ENCODE measurements around the gene COLQ. TPM values are rescaled to one million over a fixed set of nuclear protein-coding genes. Genes with fewer than 3 reads are reported as not detected.

Gene COLQ
- 10 to 100 TPM in 1 of 6 donors, 1 to 10 TPM in 5; 1.1 to 34.6 (median 2.6) TPM for total RNA-seq

GRCh38 chr3:15521573-15521965 lies at the start of gene COLQ:
COLQ (minus strand) TSS chr3:15521706; CDS start chr3:15521625, 81 bp downstream.
- Histone ChIP-seq H3K27ac (no peak within 1 kb of the TSS), H3K4me3 (no peak within 1 kb of the TSS), H3K4me1 (peaks cover 0 to 12% (median 8%) of the 10 kb centered on the region in 4 donors), H3K27me3 (no peaks in the 10 kb centered on the region), H3K36me3 (no peaks in the 10 kb centered on the region), H3K9me3 (no peaks in the 10 kb centered on the region)
- no peak for TF ChIP-seq CTCF (IDR thresholded peaks at IDR 0.05)
- no peak for TF ChIP-seq POLR2A (IDR thresholded peaks at IDR 0.05)
- no peak for TF ChIP-seq EP300 (IDR thresholded peaks at IDR 0.05)
- no peak for DNase-seq
- WGBS, 2 donors = 16 to 30% methylated on average over 6 of the region's 6 CpGs
- ATAC-seq (ENCODE audit: low FRiP score in 2 of 2) = no peak

- no peaks in the 10 kb centered on the region for H3K4me1 ChIP-seq
- H3K27me3 ChIP-seq = no peaks in the 10 kb centered on the region
- no peak for DNase-seq
- H3K4me3 ChIP-seq = no peak overlapping the region
- no peak for ATAC-seq (ENCODE audit: low FRiP score in 2 of 2)
- TF ChIP-seq CTCF (IDR thresholded peaks at IDR 0.05) (no peak), POLR2A (IDR thresholded peaks at IDR 0.05) (no peak), EP300 (IDR thresholded peaks at IDR 0.05) (no peak), POLR2AphosphoS5 (IDR thresholded peaks at IDR 0.05) (no peak)
- 93 to 94% methylated on average over 1 of the region's 1 CpG for WGBS, 2 donors
- peaks cover 11 to 84% (median 41%) of the 10 kb centered on the region in 4 donors for H3K36me3 ChIP-seq
- H3K27ac ChIP-seq = no peak overlapping the region
- no peaks in the 10 kb centered on the region for H3K9me3 ChIP-seq
These were observed 41.7 kb upstream of the COLQ start for GRCh38 chr3:15563190-15563589.

GRCh38 chr3:15562560-15562959 lies 41.1 kb upstream of the COLQ start:
- Histone ChIP-seq H3K36me3 (peaks cover 11 to 78% (median 37%) of the 10 kb centered on the region in 4 donors), H3K9me3 (no peaks in the 10 kb centered on the region), H3K27ac (no peak overlapping the region), H3K27me3 (no peaks in the 10 kb centered on the region), H3K4me3 (no peak overlapping the region), H3K4me1 (peaks cover 0 to 3% (median 0%) of the 10 kb centered on the region in 4 donors)
- ATAC-seq (ENCODE audit: low FRiP score in 2 of 2) (no peak), DNase-seq (no peak)
- TF ChIP-seq EP300 (IDR thresholded peaks at IDR 0.05) (no peak), POLR2A (IDR thresholded peaks at IDR 0.05) (no peak), CTCF (IDR thresholded peaks at IDR 0.05) (no peak), POLR2AphosphoS5 (IDR thresholded peaks at IDR 0.05) (no peak)
- WGBS, 2 donors = 81 to 86% methylated on average over 5 of the region's 5 CpGs

GRCh38 chr3:15558581-15558980 lies 37.1 kb upstream of the COLQ start:
- Histone ChIP-seq H3K4me1 (peaks cover 4 to 9% (median 7%) of the 10 kb centered on the region in 4 donors), H3K27ac (no peak overlapping the region), H3K36me3 (peaks cover 11 to 39% (median 21%) of the 10 kb centered on the region in 4 donors), H3K27me3 (no peaks in the 10 kb centered on the region), H3K9me3 (no peaks in the 10 kb centered on the region), H3K4me3 (no peak overlapping the region)
- DNase-seq = no peak
- TF ChIP-seq EP300 (IDR thresholded peaks at IDR 0.05) (no peak), POLR2AphosphoS5 (IDR thresholded peaks at IDR 0.05) (no peak), CTCF (IDR thresholded peaks at IDR 0.05) (no peak), POLR2A (IDR thresholded peaks at IDR 0.05) (no peak)
- 85 to 94% methylated on average over 9 of the region's 9 CpGs for WGBS, 2 donors
- ATAC-seq (ENCODE audit: low FRiP score in 2 of 2) = no peak

- TF ChIP-seq EP300 (IDR thresholded peaks at IDR 0.05) (no peak), CTCF (IDR thresholded peaks at IDR 0.05) (peak; percentile 45 to 80 (median 64))
- Histone ChIP-seq H3K36me3 (peaks cover 4 to 29% (median 12%) of the 10 kb centered on the region in 4 donors), H3K4me1 (peaks cover 4 to 9% (median 7%) of the 10 kb centered on the region in 4 donors), H3K27me3 (no peaks in the 10 kb centered on the region), H3K27ac (peak overlapping the region in 1 of 4 donors; percentile 49), H3K9me3 (no peaks in the 10 kb centered on the region), H3K4me3 (no peak overlapping the region)
- DNase-seq (peak in 1 of 2 donors; percentile 66), ATAC-seq (ENCODE audit: low FRiP score in 2 of 2) (peak; percentile 78 to 91)
- WGBS, 2 donors = 2% methylated on average over 3 of the region's 3 CpGs
These were observed 36.0 kb upstream of the COLQ start for GRCh38 chr3:15557511-15557946.
